Mucosa of descending colon (tissue), 3 donors: Measurements from ENCODE around the gene QDPR. TPM values are rescaled to one million over a fixed set of nuclear protein-coding genes. Genes with fewer than 3 reads are reported as not detected.

Source experiments
- ATAC-seq: fragments of 200-7000 bp; cut with Tn5 transposase; one replicate; pipeline ENCODE4 v1.9.1; 2020; ENCODE audit warnings: mild to moderate bottlenecking, moderate library complexity
- DNase-seq, 3 donors: peaks; one replicate each; pipeline ENCODE4 v3.0.0-alpha.2; 2020
- H3K36me3 ChIP-seq: fragments of 200-600 bp; one replicate; pipeline ENCODE4 v1.8.0; 2021; ENCODE audit warnings: low read depth, mild to moderate bottlenecking
- H3K4me1 ChIP-seq: fragments of 200-600 bp; one replicate; pipeline ENCODE4 v1.8.0; 2021; ENCODE audit warnings: low read depth, mild to moderate bottlenecking
- H3K4me3 ChIP-seq: fragments of 200-600 bp; one replicate; pipeline ENCODE4 v1.8.0; 2021; ENCODE audit warnings: mild to moderate bottlenecking
- H3K9me3 ChIP-seq: fragments of 200-600 bp; one replicate; pipeline ENCODE4 v1.8.0; 2021; ENCODE audit warnings: mild to moderate bottlenecking
- intact Hi-C, 2 donors: fragments of 100-400 bp; cut with DNase I in 1 of 2; cut with micrococcal nuclease in 1 of 2; formaldehyde crosslinking; loops; one replicate each; pipeline versions ENCODE4 v1.11.0 to v1.11.1; 2022; cut with DNase I, micrococcal nuclease
- total RNA-seq, 3 donors: library from RNA; stranded (reverse); fragmentation: NEBNext Ultra II Directional in 2 of 3; extraction: Animal tissue kit (Norgen Biotek cat#: 25700) in 2 of 3; gene quantifications; one replicate each; pipeline versions ENCODE4 v1.2.1 to v1.2.4, GENCODE V29; 2021 to 2023
- TF ChIP-seq, protein P1 (sequence below): fragments of 200-600 bp; IDR thresholded peaks from one replicate; pipeline ENCODE4 v1.8.0; 2022; ENCODE audit warnings: antibody characterized with exemption, mild to moderate bottlenecking
- donor health status: DM: no; HTN: no; CAD: no; lungs with moderate emphysema.
- donor health status: DM: no; HTN: no; CAD: no.
- donor health status: DM: no; HTN: yes; CAD: no.

QDPR gene
- total RNA-seq, 3 donors from 2014 or later, result 18.0 to 27.2 (median 24.1) TPM

DNA sequence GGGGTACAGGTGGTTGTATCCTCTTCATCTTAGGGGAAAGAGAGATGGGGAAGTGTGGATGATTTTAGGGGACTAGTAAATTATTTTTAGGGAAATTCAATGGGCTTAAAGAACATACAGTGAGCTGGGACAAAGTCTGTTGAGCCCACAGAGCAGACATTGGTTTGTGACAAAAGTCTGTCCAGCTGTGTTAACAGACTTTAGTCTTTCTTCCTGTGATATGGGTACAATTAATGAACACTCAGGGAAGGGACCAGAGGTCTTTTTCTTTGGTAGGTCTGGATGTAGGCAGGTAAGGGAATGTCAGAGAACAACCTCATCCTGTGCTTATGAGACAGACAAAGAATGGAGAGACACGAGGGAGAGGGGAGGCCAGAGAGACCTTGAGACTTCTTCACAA, 5.1 kb upstream of the QDPR start:
- Histone ChIP-seq H3K4me1 (no peaks in the 10 kb centered on the region), H3K36me3 (no peaks in the 10 kb centered on the region), H3K4me3 (no peak overlapping the region), H3K9me3 (no peaks in the 10 kb centered on the region)
- DNase-seq (no peak), ATAC-seq (no peak)
- TF ChIP-seq, protein P1, sequence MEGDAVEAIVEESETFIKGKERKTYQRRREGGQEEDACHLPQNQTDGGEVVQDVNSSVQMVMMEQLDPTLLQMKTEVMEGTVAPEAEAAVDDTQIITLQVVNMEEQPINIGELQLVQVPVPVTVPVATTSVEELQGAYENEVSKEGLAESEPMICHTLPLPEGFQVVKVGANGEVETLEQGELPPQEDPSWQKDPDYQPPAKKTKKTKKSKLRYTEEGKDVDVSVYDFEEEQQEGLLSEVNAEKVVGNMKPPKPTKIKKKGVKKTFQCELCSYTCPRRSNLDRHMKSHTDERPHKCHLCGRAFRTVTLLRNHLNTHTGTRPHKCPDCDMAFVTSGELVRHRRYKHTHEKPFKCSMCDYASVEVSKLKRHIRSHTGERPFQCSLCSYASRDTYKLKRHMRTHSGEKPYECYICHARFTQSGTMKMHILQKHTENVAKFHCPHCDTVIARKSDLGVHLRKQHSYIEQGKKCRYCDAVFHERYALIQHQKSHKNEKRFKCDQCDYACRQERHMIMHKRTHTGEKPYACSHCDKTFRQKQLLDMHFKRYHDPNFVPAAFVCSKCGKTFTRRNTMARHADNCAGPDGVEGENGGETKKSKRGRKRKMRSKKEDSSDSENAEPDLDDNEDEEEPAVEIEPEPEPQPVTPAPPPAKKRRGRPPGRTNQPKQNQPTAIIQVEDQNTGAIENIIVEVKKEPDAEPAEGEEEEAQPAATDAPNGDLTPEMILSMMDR, result no peak
- intact Hi-C loops, result no loop called here

DNA sequence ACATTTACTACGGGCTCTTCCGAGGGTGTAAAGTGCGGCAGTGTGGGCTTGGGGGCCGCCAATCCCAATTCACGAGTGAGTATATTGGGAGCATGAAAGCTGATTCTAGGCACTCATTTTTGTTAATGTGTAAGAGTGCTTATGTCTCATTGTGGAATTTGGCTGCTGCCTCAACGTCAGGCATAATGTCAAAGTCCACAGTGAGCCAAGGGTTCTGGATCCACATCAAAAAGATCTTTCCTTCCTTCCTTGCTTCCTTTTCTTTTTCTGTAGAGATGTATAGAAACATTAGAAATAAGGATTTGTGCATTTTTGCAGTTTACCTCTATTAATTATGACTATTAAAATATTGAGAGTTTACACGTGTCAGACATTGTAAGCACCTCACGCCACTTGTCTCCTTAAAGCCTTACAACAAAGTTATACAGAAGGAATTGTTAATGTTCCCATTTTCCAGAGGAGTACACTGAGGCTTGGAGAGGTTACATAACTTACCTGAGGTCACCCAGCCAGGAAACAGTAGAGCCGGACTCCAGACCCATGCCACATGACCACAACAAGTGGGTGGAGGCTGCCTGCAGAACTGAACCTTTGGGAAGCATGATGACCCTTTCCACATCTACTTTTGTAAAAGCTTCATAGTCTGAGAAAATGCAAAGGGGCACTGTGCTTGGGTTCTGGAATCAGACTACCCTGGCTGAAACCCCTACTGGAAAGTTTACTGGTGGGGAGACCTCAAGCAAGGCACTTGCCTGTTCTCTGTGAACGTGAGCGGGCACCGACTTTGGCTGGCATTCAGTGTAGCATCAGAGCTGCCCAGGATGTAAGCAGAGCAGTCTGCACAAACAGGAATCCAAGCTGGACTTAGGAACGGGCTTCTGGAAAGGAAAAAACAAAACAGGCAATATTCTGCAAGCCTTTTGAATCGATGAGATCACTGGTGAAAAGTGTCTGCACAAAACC, 3.8 kb upstream of the QDPR start:
- DNase-seq, result no peak
- Histone ChIP-seq H3K4me3 (no peak overlapping the region), H3K4me1 (peaks cover 8% of the 10 kb centered on the region), H3K9me3 (no peaks in the 10 kb centered on the region), H3K36me3 (no peaks in the 10 kb centered on the region)
- no peak for ATAC-seq
- TF ChIP-seq, protein P1, result no peak
- intact Hi-C loops, result no loop called here

DNA sequence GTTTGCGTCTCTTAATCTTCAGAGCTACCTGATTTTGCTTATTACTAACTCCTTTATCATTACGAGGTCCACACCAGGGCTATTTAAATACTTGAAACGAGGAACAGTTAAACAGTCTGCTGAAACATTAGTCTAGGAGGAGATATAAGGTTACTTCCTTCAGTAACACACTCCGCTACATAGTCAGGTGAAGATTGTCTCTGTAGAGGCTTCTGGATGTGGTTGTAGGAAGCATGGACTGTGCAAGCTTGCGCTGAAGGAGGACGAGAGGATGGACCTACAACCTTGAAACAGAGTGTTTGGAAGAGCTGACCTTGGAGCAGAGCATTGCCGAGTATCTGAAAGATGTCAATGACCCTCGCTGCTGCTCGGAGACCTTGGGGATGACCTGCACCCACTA, 3.0 kb upstream of the QDPR start, which contains the start of gene CLRN2:
TSS of gene CLRN2 (plus strand) at position 301 of the 400 bp plus-strand sequence. CDS start 102 bp downstream, outside the sequence.
- DNase-seq (no peak), ATAC-seq (no peak)
- peaks cover 14% of the 10 kb centered on the region for H3K4me1 ChIP-seq
- intact Hi-C loops, result no loop called here
- TF ChIP-seq, protein P1, result no peak
- H3K36me3 ChIP-seq, result no peaks in the 10 kb centered on the region
- no peaks in the 10 kb centered on the region for H3K9me3 ChIP-seq
- H3K4me3 ChIP-seq, result no peak within 1 kb of the TSS

DNA sequence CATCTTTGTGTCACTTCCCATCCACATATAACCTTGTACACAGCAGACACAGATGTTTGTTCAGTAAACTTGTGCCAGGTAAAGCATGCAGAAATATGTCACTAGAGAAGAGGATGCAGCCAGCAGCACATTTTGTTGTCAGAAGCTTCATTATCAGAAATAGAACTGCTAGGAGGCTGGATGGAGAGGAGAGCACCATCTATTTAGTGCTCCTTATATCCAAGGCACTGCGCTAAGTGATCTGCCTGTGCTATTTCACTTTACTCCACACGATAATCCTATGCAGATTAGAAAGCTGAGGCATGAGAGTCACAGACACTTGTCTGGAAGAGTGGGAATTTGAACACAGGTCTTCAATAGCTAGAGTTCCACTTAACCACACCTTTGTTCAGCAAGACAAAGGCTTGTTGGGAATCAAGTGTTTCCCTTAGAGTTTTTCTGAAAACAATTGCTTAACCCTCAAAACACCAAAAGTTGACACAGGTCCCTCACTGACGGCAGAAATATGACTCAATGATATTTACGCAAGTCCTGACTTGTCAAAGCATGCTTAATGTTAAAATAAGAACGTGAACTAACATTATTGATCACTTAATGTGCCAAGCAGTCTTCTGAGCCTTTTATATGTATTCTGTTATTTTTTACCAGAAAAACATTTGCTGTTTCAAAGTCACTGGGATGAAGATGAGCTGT, 1.2 kb upstream of the QDPR start:
- intact Hi-C loops, result no loop called here

DNA sequence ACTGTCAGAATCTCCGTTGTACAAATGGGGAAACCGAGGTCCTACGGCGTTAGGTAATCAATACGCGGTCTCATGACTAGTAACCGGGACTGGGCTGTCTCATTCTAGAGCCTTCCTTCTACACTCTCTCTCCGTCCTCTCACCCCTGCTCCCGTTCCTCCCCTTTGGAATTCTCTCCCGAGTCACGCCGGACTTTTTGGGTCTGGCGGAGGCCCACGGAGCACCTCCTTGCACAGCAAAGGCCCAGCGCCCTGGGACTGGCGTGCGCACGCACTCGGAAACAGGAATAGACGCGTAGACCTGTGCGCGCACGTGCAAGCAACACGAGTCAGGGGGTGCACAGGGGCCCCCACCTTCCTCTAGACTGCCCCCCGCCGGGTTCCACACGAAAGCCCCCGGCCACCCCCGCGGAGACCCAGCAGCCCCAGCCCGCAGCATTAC, 361 bp downstream of the QDPR start:
- peak; percentile 80 for ATAC-seq
- Histone ChIP-seq H3K4me3 (peak overlapping the region; percentile 63), H3K36me3 (no peaks in the 10 kb centered on the region), H3K9me3 (no peaks in the 10 kb centered on the region), H3K4me1 (peaks cover 14% of the 10 kb centered on the region)
- intact Hi-C loops, result no loop called here
- TF ChIP-seq, protein P1, result no peak
- peak; percentile 59 to 81 (median 76) for DNase-seq

More for the DNA sequence above, 1.2 kb upstream of the QDPR start:
- Histone ChIP-seq H3K9me3 (no peaks in the 10 kb centered on the region), H3K4me3 (no peak overlapping the region), H3K4me1 (peaks cover 14% of the 10 kb centered on the region), H3K36me3 (no peaks in the 10 kb centered on the region)
- ATAC-seq (no peak), DNase-seq (no peak)
- TF ChIP-seq, protein P1, result no peak
